Stimulated activated effector memory CD8-positive, alpha-beta T cell treated with anti-CD3 and anti-CD28 coated beads, Interleukin-12 subunit alpha, Interleukin-12 subunit beta, amount 100 ng/mL, for 72 hours (primary cell): ENCODE results near the gene SYNDIG1.
"Not testable (repeated sequence)": the region's sequence is repeated elsewhere in the genome, so short reads cannot be mapped to it uniquely, and the experiment has no call there.

ENCODE experiments used
- ATAC-seq: fragments of 150-1000 bp; cut with Tn5 transposase; 2 replicates; pipeline ENCODE4 v1.10.0; 2021
- DNase-seq, 2 donors: peaks; one replicate each; pipeline ENCODE4 v3.0.0; 2021 to 2022; ENCODE audit warnings: low spot score in 2 of 2
- H3K27ac Mint-ChIP-seq: one replicate; pipeline ENCODE4 v1.8.0; 2022; ENCODE audit warnings: mild to moderate bottlenecking, mixed read lengths
- H3K36me3 Mint-ChIP-seq: one replicate; pipeline ENCODE4 v1.8.0; 2022; ENCODE audit warnings: mild to moderate bottlenecking, mixed read lengths
- H3K4me1 Mint-ChIP-seq: one replicate; pipeline ENCODE4 v1.8.0; 2022; ENCODE audit warnings: mixed read lengths
- H3K4me3 Mint-ChIP-seq: one replicate; pipeline ENCODE4 v1.8.0; 2022; ENCODE audit warnings: mild to moderate bottlenecking, mixed read lengths
- H3K9me3 Mint-ChIP-seq: one replicate; pipeline ENCODE4 v1.8.0; 2022; ENCODE audit warnings: mixed read lengths

Gene SYNDIG1

GRCh38 chr20:24617080-24617432 is 147.6 kb downstream of the SYNDIG1 start:
- no peaks in the 10 kb centered on the region for H3K9me3 Mint-ChIP-seq
- peak in 1 of 2 donors; percentile 17 for DNase-seq
- peak; percentile 20 for ATAC-seq
- no peaks in the 10 kb centered on the region for H3K36me3 Mint-ChIP-seq
- H3K4me3 Mint-ChIP-seq = no peak overlapping the region
- H3K27ac Mint-ChIP-seq = no peak overlapping the region
- H3K4me1 Mint-ChIP-seq = no peaks in the 10 kb centered on the region

- DNase-seq = peak in 1 of 2 donors; percentile 15
- Mint-ChIP-seq H3K9me3 (no peaks in the 10 kb centered on the region), H3K36me3 (no peaks in the 10 kb centered on the region), H3K27ac (no peak overlapping the region), H3K4me3 (no peak overlapping the region), H3K4me1 (no peaks in the 10 kb centered on the region)
- ATAC-seq = no peak
Observed at GRCh38 chr20:24617757-24618450, 148.5 kb downstream of the SYNDIG1 start.

- Mint-ChIP-seq H3K36me3 (no peaks in the 10 kb centered on the region), H3K9me3 (no peaks in the 10 kb centered on the region), H3K4me1 (no peaks in the 10 kb centered on the region), H3K27ac (no peak overlapping the region), H3K4me3 (no peak overlapping the region)
- no peak for ATAC-seq
- no peak for DNase-seq
Observed at GRCh38 chr20:24618739-24619138, 149.3 kb downstream of the SYNDIG1 start.

GRCh38 chr20:24619212-24619611 is 149.8 kb downstream of the SYNDIG1 start:
- Mint-ChIP-seq H3K36me3 (no peaks in the 10 kb centered on the region), H3K4me3 (no peak overlapping the region), H3K9me3 (no peaks in the 10 kb centered on the region), H3K4me1 (no peaks in the 10 kb centered on the region), H3K27ac (no peak overlapping the region)
- DNase-seq (no peak), ATAC-seq (no peak)

- no peaks in the 10 kb centered on the region for H3K9me3 Mint-ChIP-seq
- H3K36me3 Mint-ChIP-seq = no peaks in the 10 kb centered on the region
- DNase-seq (no peak), ATAC-seq (no peak)
- no peak overlapping the region for H3K27ac Mint-ChIP-seq
- H3K4me3 Mint-ChIP-seq = no peak overlapping the region
- H3K4me1 Mint-ChIP-seq = no peaks in the 10 kb centered on the region
Observed at GRCh38 chr20:24620937-24621519, 151.6 kb downstream of the SYNDIG1 start.

- DNase-seq = no peak
- Mint-ChIP-seq H3K9me3 (no peaks in the 10 kb centered on the region), H3K4me3 (no peak overlapping the region), H3K36me3 (no peaks in the 10 kb centered on the region), H3K4me1 (no peaks in the 10 kb centered on the region), H3K27ac (no peak overlapping the region)
- ATAC-seq = no peak
Observed at GRCh38 chr20:24622856-24623255, 153.4 kb downstream of the SYNDIG1 start.

GRCh38 chr20:24626141-24626540 is 156.7 kb downstream of the SYNDIG1 start:
- not testable (repeated sequence) for H3K4me1 Mint-ChIP-seq, H3K36me3 Mint-ChIP-seq, DNase-seq, H3K4me3 Mint-ChIP-seq, H3K9me3 Mint-ChIP-seq, ATAC-seq, H3K27ac Mint-ChIP-seq

GRCh38 chr20:24627291-24627690 is 157.9 kb downstream of the SYNDIG1 start:
- no peaks in the 10 kb centered on the region for H3K4me1 Mint-ChIP-seq
- no peak overlapping the region for H3K27ac Mint-ChIP-seq
- H3K36me3 Mint-ChIP-seq = no peaks in the 10 kb centered on the region
- no peaks in the 10 kb centered on the region for H3K9me3 Mint-ChIP-seq
- ATAC-seq (no peak), DNase-seq (no peak)
- no peak overlapping the region for H3K4me3 Mint-ChIP-seq

- no peak for DNase-seq
- no peak for ATAC-seq
- H3K9me3 Mint-ChIP-seq = no peaks in the 10 kb centered on the region
- H3K4me3 Mint-ChIP-seq = no peak overlapping the region
- H3K4me1 Mint-ChIP-seq = no peaks in the 10 kb centered on the region
- H3K36me3 Mint-ChIP-seq = no peaks in the 10 kb centered on the region
- H3K27ac Mint-ChIP-seq = no peak overlapping the region
Observed at GRCh38 chr20:24627926-24628325, 158.5 kb downstream of the SYNDIG1 start.

- ATAC-seq (peak; percentile 19), DNase-seq (no peak)
- Mint-ChIP-seq H3K4me1 (no peaks in the 10 kb centered on the region), H3K9me3 (no peaks in the 10 kb centered on the region), H3K4me3 (no peak overlapping the region), H3K27ac (no peak overlapping the region), H3K36me3 (no peaks in the 10 kb centered on the region)
Observed at GRCh38 chr20:24628985-24629384, 159.6 kb downstream of the SYNDIG1 start.

GRCh38 chr20:24629668-24630067 is 160.2 kb downstream of the SYNDIG1 start:
- Mint-ChIP-seq H3K36me3 (no peaks in the 10 kb centered on the region), H3K4me1 (no peaks in the 10 kb centered on the region), H3K27ac (no peak overlapping the region), H3K4me3 (no peak overlapping the region), H3K9me3 (no peaks in the 10 kb centered on the region)
- no peak for DNase-seq
- ATAC-seq = peak; percentile 9

- Mint-ChIP-seq H3K4me1 (no peaks in the 10 kb centered on the region), H3K4me3 (no peak overlapping the region), H3K9me3 (no peaks in the 10 kb centered on the region), H3K36me3 (no peaks in the 10 kb centered on the region), H3K27ac (no peak overlapping the region)
- DNase-seq = no peak
- no peak for ATAC-seq
Observed at GRCh38 chr20:24630486-24631172, 161.2 kb downstream of the SYNDIG1 start.

GRCh38 chr20:24631173-24631505 is 161.7 kb downstream of the SYNDIG1 start:
- DNase-seq (no peak), ATAC-seq (no peak)
- H3K4me1 Mint-ChIP-seq = no peaks in the 10 kb centered on the region
- H3K9me3 Mint-ChIP-seq = no peaks in the 10 kb centered on the region
- no peak overlapping the region for H3K4me3 Mint-ChIP-seq
- no peaks in the 10 kb centered on the region for H3K36me3 Mint-ChIP-seq
- no peak overlapping the region for H3K27ac Mint-ChIP-seq

- no peaks in the 10 kb centered on the region for H3K4me1 Mint-ChIP-seq
- H3K27ac Mint-ChIP-seq = no peak overlapping the region
- no peak overlapping the region for H3K4me3 Mint-ChIP-seq
- no peaks in the 10 kb centered on the region for H3K9me3 Mint-ChIP-seq
- DNase-seq (no peak), ATAC-seq (no peak)
- H3K36me3 Mint-ChIP-seq = no peaks in the 10 kb centered on the region
Observed at GRCh38 chr20:24632581-24632980, 163.2 kb downstream of the SYNDIG1 start.

- H3K4me1 Mint-ChIP-seq = no peaks in the 10 kb centered on the region
- no peak overlapping the region for H3K27ac Mint-ChIP-seq
- ATAC-seq (no peak), DNase-seq (no peak)
- no peaks in the 10 kb centered on the region for H3K9me3 Mint-ChIP-seq
- H3K4me3 Mint-ChIP-seq = no peak overlapping the region
- no peaks in the 10 kb centered on the region for H3K36me3 Mint-ChIP-seq
Observed at GRCh38 chr20:24633026-24633425, 163.6 kb downstream of the SYNDIG1 start.

- Mint-ChIP-seq H3K9me3 (no peaks in the 10 kb centered on the region), H3K4me3 (no peak overlapping the region), H3K27ac (no peak overlapping the region), H3K36me3 (no peaks in the 10 kb centered on the region), H3K4me1 (no peaks in the 10 kb centered on the region)
- no peak for ATAC-seq
- no peak for DNase-seq
Observed at GRCh38 chr20:24633521-24633920, 164.1 kb downstream of the SYNDIG1 start.
